Naive thymus-derived CD8-positive, alpha-beta T cell (primary cell): ENCODE measurements around the gene HES5. TPM values are rescaled to one million over a fixed set of nuclear protein-coding genes. Genes with fewer than 3 reads are reported as not detected.
"Not testable (repeated sequence)": the region's sequence is repeated elsewhere in the genome, so short reads cannot be mapped to it uniquely, and the experiment has no call there.

ENCODE experiments used
- ATAC-seq, 2 donors: fragments of 150-1000 bp; cut with Tn5 transposase in 1 of 2; sonication (Bioruptor Pico), chemical (Tn5 transposase) in 1 of 2; 1 replicate in 1 of 2; 2 replicates in 1 of 2; pipeline ENCODE4 v1.10.0; 2021; ENCODE audit warnings: mild to moderate bottlenecking in 2 of 2, moderate library complexity in 2 of 2
- POLR2A ChIA-PET: fragments of 350-600 bp; sonication (Branson Sonifier 250); formaldehyde crosslinking; loops from one replicate; lab custom pipeline; 2021; ENCODE audit warnings: antibody characterized with exemption; lab: Charles Lee
- DNase-seq, 10 donors: peaks; one replicate each; pipeline versions ENCODE4 v3.0.0 to v3.0.0-alpha.2; 2020 to 2022
- H3K27ac Mint-ChIP-seq, 10 donors: one replicate each; pipeline ENCODE4 v1.8.0; 2020 to 2022; ENCODE audit warnings: mild to moderate bottlenecking in 10 of 10, mixed read lengths in 10 of 10, moderate library complexity in 4 of 10, inconsistent platforms in 1 of 10
- H3K27me3 Mint-ChIP-seq, 5 donors: one replicate each; pipeline ENCODE4 v1.8.0; 2021 to 2022; ENCODE audit warnings: mixed read lengths in 5 of 5
- H3K36me3 Mint-ChIP-seq, 3 donors: one replicate each; pipeline ENCODE4 v1.8.0; 2020 to 2022; ENCODE audit warnings: mixed read lengths in 3 of 3, mild to moderate bottlenecking in 2 of 3, inconsistent platforms in 1 of 3
- H3K4me1 Mint-ChIP-seq, 4 donors: one replicate each; pipeline ENCODE4 v1.8.0; 2021 to 2022; ENCODE audit warnings: mixed read lengths in 4 of 4
- H3K4me3 Mint-ChIP-seq, 10 donors: one replicate each; pipeline ENCODE4 v1.8.0; 2020 to 2022; ENCODE audit warnings: mild to moderate bottlenecking in 10 of 10, mixed read lengths in 10 of 10, moderate library complexity in 6 of 10, inconsistent platforms in 1 of 10
- H3K9me3 Mint-ChIP-seq, 9 donors: one replicate each; pipeline ENCODE4 v1.8.0; 2020 to 2022; ENCODE audit warnings: mixed read lengths in 9 of 9, mild to moderate bottlenecking in 3 of 9, inconsistent platforms in 1 of 9, moderate library complexity in 1 of 9
- polyA plus RNA-seq, 3 donors: library from polyadenylated mRNA; unstranded; fragments of 300-500 nt; fragmentation: Illumina TruSeq; gene quantifications; one replicate each; pipeline ENCODE4 v1.2.3, GENCODE V29; 2021
- total RNA-seq, 8 experiments: library from RNA in 2 of 8; stranded (reverse) in 2 of 8; gene quantifications; one replicate each; pipeline ENCODE4 v1.2.3 and lab custom pipeline; 2021 to 2026

Gene HES5
- total and polyA plus RNA-seq, 5 experiments from 2014 or later = 0.30 TPM; not detected in 4

GRCh38 chr1:2568187-2568816, 38.2 kb upstream of the HES5 start:
- not testable (repeated sequence) for H3K27ac Mint-ChIP-seq, H3K27me3 Mint-ChIP-seq, H3K4me3 Mint-ChIP-seq

DNA sequence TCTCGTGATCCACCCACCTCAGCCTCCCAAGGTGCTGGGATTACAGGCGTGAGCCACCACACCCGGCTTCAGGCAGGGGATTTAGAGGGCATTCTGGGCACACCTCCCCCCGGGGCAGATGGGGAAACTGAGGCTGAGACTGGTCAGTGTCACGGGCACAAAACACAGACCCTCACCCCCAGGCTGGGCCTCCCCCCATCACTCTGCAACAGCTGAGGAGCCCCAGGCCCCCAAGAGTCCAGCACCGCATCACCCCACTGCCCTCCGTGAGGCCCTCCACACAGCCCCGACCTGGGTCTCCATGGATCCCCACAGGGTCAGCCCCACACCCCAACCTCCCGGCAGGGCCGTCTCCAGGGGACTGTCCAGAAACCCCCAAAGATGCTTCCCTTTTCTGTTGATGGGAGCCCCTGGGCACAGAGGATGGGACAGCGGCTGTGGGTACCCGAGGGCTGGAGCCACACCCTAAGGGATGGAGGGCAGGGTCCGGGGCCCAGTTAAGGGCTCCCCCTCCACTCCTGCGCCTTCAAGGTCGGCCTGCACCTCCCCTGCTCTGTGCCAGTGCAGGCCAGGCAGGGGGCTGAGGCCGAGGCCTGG, 37.1 kb upstream of the HES5 start:
- H3K4me3 Mint-ChIP-seq = no peak overlapping the region
- POLR2A ChIA-PET = no interaction called here
- H3K9me3 Mint-ChIP-seq = no peaks in the 10 kb centered on the region
- H3K4me1 Mint-ChIP-seq = peaks cover 3 to 18% (median 11%) of the 10 kb centered on the region in 4 donors
- H3K36me3 Mint-ChIP-seq = peaks cover 0 to 7% (median 0%) of the 10 kb centered on the region in 3 donors
- ATAC-seq = no peak
- H3K27ac Mint-ChIP-seq = peak overlapping the region in 2 of 10 donors; percentile 7 to 51
- H3K27me3 Mint-ChIP-seq = no peaks in the 10 kb centered on the region
- no peak for DNase-seq

More at GRCh38 chr1:2568187-2568816, 38.2 kb upstream of the HES5 start:
- DNase-seq, H3K36me3 Mint-ChIP-seq, H3K9me3 Mint-ChIP-seq, POLR2A ChIA-PET, ATAC-seq: not testable (repeated sequence)
- peaks cover 3 to 19% (median 11%) of the 10 kb centered on the region in 4 donors for H3K4me1 Mint-ChIP-seq

- Mint-ChIP-seq H3K27me3 (no peaks in the 10 kb centered on the region), H3K4me1 (peaks cover 6 to 20% (median 12%) of the 10 kb centered on the region in 4 donors), H3K27ac (peak overlapping the region in 4 of 10 donors; percentile 34 to 66 (median 52)), H3K36me3 (peaks cover 0 to 10% (median 0%) of the 10 kb centered on the region in 3 donors), H3K9me3 (no peaks in the 10 kb centered on the region), H3K4me3 (no peak overlapping the region)
- ATAC-seq = no peak
- POLR2A ChIA-PET = no interaction called here
- DNase-seq = no peak
Observed at GRCh38 chr1:2566101-2567045, 36.3 kb upstream of the HES5 start.

GRCh38 chr1:2564815-2565374, 34.8 kb upstream of the HES5 start:
- DNase-seq (no peak), ATAC-seq (no peak)
- peak overlapping the region in 7 of 10 donors; percentile 40 to 85 (median 58) for H3K27ac Mint-ChIP-seq
- POLR2A ChIA-PET = interaction anchor here (2.1 to 11.9 kb wide), 2 partner anchors 9 to 18 kb away, joined by 11 to 408 read pairs; partner anchors contain the start of genes PRXL2B and TNFRSF14
- peaks cover 0 to 23% (median 0%) of the 10 kb centered on the region in 3 donors for H3K36me3 Mint-ChIP-seq
- no peaks in the 10 kb centered on the region for H3K27me3 Mint-ChIP-seq
- no peak overlapping the region for H3K4me3 Mint-ChIP-seq
- peaks cover 7 to 28% (median 17%) of the 10 kb centered on the region in 4 donors for H3K4me1 Mint-ChIP-seq
- H3K9me3 Mint-ChIP-seq = no peaks in the 10 kb centered on the region

GRCh38 chr1:2564006-2564814, 34.1 kb upstream of the HES5 start:
- POLR2A ChIA-PET = interaction anchor here (2.1 to 11.9 kb wide), 2 partner anchors 8 to 18 kb away, joined by 11 to 408 read pairs; partner anchors contain the start of genes PRXL2B and TNFRSF14
- no peaks in the 10 kb centered on the region for H3K27me3 Mint-ChIP-seq
- ATAC-seq = no peak
- H3K36me3 Mint-ChIP-seq = peaks cover 0 to 28% (median 0%) of the 10 kb centered on the region in 3 donors
- no peak overlapping the region for H3K4me3 Mint-ChIP-seq
- no peaks in the 10 kb centered on the region for H3K9me3 Mint-ChIP-seq
- no peak for DNase-seq
- peak overlapping the region in 4 of 10 donors; percentile 17 to 85 (median 56) for H3K27ac Mint-ChIP-seq
- peaks cover 7 to 28% (median 21%) of the 10 kb centered on the region in 4 donors for H3K4me1 Mint-ChIP-seq

GRCh38 chr1:2563205-2563604, 33.1 kb upstream of the HES5 start:
- H3K27ac Mint-ChIP-seq = peak overlapping the region in 4 of 10 donors; percentile 37 to 90 (median 46)
- peaks cover 0 to 35% (median 0%) of the 10 kb centered on the region in 3 donors for H3K36me3 Mint-ChIP-seq
- no peaks in the 10 kb centered on the region for H3K27me3 Mint-ChIP-seq
- no peaks in the 10 kb centered on the region for H3K9me3 Mint-ChIP-seq
- H3K4me1 Mint-ChIP-seq = peaks cover 11 to 36% (median 26%) of the 10 kb centered on the region in 4 donors
- DNase-seq (no peak), ATAC-seq (no peak)
- H3K4me3 Mint-ChIP-seq = no peak overlapping the region
- POLR2A ChIA-PET = interaction anchor here (11.9 kb wide), 1 partner anchor 19 kb away, joined by 408 read pairs; the partner anchor contains the start of gene PRXL2B

- peak overlapping the region in 4 of 10 donors; percentile 45 to 79 (median 62) for H3K27ac Mint-ChIP-seq
- DNase-seq (peak in 1 of 10 donors; percentile 61), ATAC-seq (peak; percentile 61 to 65)
- H3K9me3 Mint-ChIP-seq = no peaks in the 10 kb centered on the region
- peaks cover 19 to 42% (median 31%) of the 10 kb centered on the region in 4 donors for H3K4me1 Mint-ChIP-seq
- POLR2A ChIA-PET = interaction anchor here (0.6 to 11.9 kb wide), 8 partner anchors 9 to 617 kb away, joined by 3 to 408 read pairs (median 6); partner anchors contain the start of gene PRXL2B
- H3K36me3 Mint-ChIP-seq = peaks cover 0 to 35% (median 0%) of the 10 kb centered on the region in 3 donors
- no peaks in the 10 kb centered on the region for H3K27me3 Mint-ChIP-seq
- no peak overlapping the region for H3K4me3 Mint-ChIP-seq
Observed at GRCh38 chr1:2561898-2562895, 32.1 kb upstream of the HES5 start.

GRCh38 chr1:2561446-2561845, 31.4 kb upstream of the HES5 start:
- DNase-seq = no peak
- H3K4me3 Mint-ChIP-seq = peak overlapping the region in 4 of 10 donors; percentile 4 to 54 (median 20)
- H3K9me3 Mint-ChIP-seq = no peaks in the 10 kb centered on the region
- ATAC-seq = no peak
- peaks cover 0 to 35% (median 3%) of the 10 kb centered on the region in 3 donors for H3K36me3 Mint-ChIP-seq
- no peaks in the 10 kb centered on the region for H3K27me3 Mint-ChIP-seq
- peak overlapping the region in 8 of 10 donors; percentile 10 to 88 (median 48) for H3K27ac Mint-ChIP-seq
- POLR2A ChIA-PET = interaction anchor here (0.6 to 11.9 kb wide), 8 partner anchors 10 to 616 kb away, joined by 3 to 408 read pairs (median 6); partner anchors contain the start of gene PRXL2B
- peaks cover 22 to 48% (median 33%) of the 10 kb centered on the region in 4 donors for H3K4me1 Mint-ChIP-seq

GRCh38 chr1:2560299-2561073, 30.4 kb upstream of the HES5 start:
- peak in 1 of 10 donors; percentile 65 for DNase-seq

More at GRCh38 chr1:2560299-2561073, 30.4 kb upstream of the HES5 start:
- Mint-ChIP-seq H3K27me3 (no peaks in the 10 kb centered on the region), H3K9me3 (no peaks in the 10 kb centered on the region), H3K4me1 (peaks cover 27 to 57% (median 37%) of the 10 kb centered on the region in 4 donors), H3K27ac (peak overlapping the region in 4 of 10 donors; percentile 9 to 62 (median 26)), H3K4me3 (peak overlapping the region in 2 of 10 donors; percentile 25 to 48), H3K36me3 (peaks cover 0 to 35% (median 4%) of the 10 kb centered on the region in 3 donors)
- no peak for ATAC-seq
- POLR2A ChIA-PET = interaction anchor here (0.9 to 11.9 kb wide), 5 partner anchors 11 to 146 kb away, joined by 3 to 408 read pairs (median 7); partner anchors contain the start of gene PRXL2B
